Kidney (tissue), 14 donors: Measurements from ENCODE around the gene PLA2R1. TPM values are rescaled to one million over a fixed set of nuclear protein-coding genes. Genes with fewer than 3 reads are reported as not detected.

Experiments
- DNase-seq, 5 donors: peaks; one replicate each; pipeline ENCODE4 v3.0.0-alpha.2; 2013 to 2020
- FAIRE-seq: peaks from 2 replicates; lab custom pipeline; 2012; peaks lifted over from hg19 to GRCh38; lab: Jason Lieb, UNC
- H3K27ac ChIP-seq, 2 donors: one replicate each; pipeline ENCODE4 v1.7.0; 2013; ENCODE audit warnings: low read depth in 2 of 2, low read length in 2 of 2, inconsistent platforms in 1 of 2
- H3K27me3 ChIP-seq: one replicate; pipeline ENCODE4 v1.7.1; 2013; ENCODE audit warnings: low read length, inconsistent platforms; ENCODE audit not compliant: control insufficient read depth, insufficient read depth
- H3K36me3 ChIP-seq, 3 donors: one replicate each; pipeline versions ENCODE4 v1.7.0 to v1.7.1; 2013; ENCODE audit warnings: low read length in 3 of 3, control low read depth in 1 of 3, inconsistent platforms in 1 of 3; ENCODE audit not compliant: insufficient read depth in 3 of 3, control insufficient read depth in 2 of 3
- H3K4me1 ChIP-seq, 3 donors: one replicate each; pipeline versions ENCODE4 v1.7.0 to v1.7.1; 2013; ENCODE audit warnings: low read length in 3 of 3, inconsistent platforms in 1 of 3, low read depth in 1 of 3; ENCODE audit not compliant: control insufficient read depth in 2 of 3, insufficient read depth in 2 of 3
- H3K4me3 ChIP-seq, 3 donors: one replicate each; pipeline versions ENCODE4 v1.7.0 to v1.8.1; 2013; ENCODE audit warnings: low read length in 3 of 3, control low read depth in 1 of 3, inconsistent platforms in 1 of 3
- H3K9ac ChIP-seq, 3 donors: one replicate each; pipeline versions ENCODE4 v1.7.0 to v1.7.1; 2013; ENCODE audit warnings: low read length in 3 of 3, control low read depth in 1 of 3, inconsistent platforms in 1 of 3
- H3K9me3 ChIP-seq, 3 donors: one replicate each; pipeline versions ENCODE4 v1.7.0 to v1.7.1; 2013; ENCODE audit warnings: low read length in 3 of 3, control low read depth in 1 of 3, inconsistent platforms in 1 of 3; ENCODE audit not compliant: control insufficient read depth in 2 of 3, insufficient read depth in 1 of 3
- CTCF ChIP-seq: IDR thresholded peaks from 3 replicates; pipeline ENCODE4 v1.5.1; 2012; ENCODE audit warnings: mild to moderate bottlenecking, moderate library complexity, borderline replicate concordance; ENCODE audit not compliant: insufficient read depth; ENCODE audit errors: extremely low read depth
- intact Hi-C: fragments of 100-400 bp; cut with DNase I; formaldehyde crosslinking; loops from one replicate; pipeline ENCODE4 v1.11.1; 2022
- polyA plus RNA-seq: library from polyadenylated mRNA; stranded (reverse); fragments of 350-450 nt; fragmentation: Illumina TruSeq; extraction: RNeasy Lipid Tissue Mini Kit (QIAGEN cat#74804); gene quantifications from one replicate; pipeline ENCODE4 v1.2.3, GENCODE V29; 2014; ENCODE audit warnings: low read depth, low replicate concordance; ENCODE audit not compliant: insufficient read depth
- total RNA-seq: library from RNA; stranded (reverse); fragmentation: NEBNext Ultra II Directional; extraction: Animal tissue kit (Norgen Biotek cat#: 25700); gene quantifications from one replicate; pipeline ENCODE4 v1.2.1, GENCODE V29; 2021
- donor health status: control.
- donor health status: control.
- donor health status: control.
- donor health status: control.
- donor health status: control.
- donor health status: DM: yes; HTN: yes; CAD: no.
- donor health status: Normal renal cell carcinoma (clear cell type).

PLA2R1 gene
- total and polyA plus RNA-seq, 2 donors from 2014 or later = 6.6 to 71.9 TPM

DNA sequence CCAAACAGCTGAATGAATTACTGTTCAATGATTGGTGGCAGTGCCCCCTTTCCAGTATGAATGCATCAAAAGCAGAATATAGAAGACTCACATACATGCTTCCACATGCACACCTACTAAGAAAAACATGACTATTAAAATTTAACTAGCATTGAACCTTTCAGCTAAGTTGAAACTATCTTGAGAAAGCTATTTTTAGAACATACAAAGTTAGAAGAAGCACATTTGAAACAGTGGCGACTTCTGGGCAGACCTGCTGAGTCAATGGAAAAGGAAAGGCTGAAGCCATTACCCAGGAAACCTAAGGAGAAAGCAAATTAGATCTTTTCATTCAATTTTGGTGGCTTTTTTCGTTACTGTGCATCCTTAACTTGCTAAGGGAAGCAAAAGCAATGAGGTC lies 55.9 kb downstream of the PLA2R1 start:
- no peak for FAIRE-seq
- no peak overlapping the region for H3K4me3 ChIP-seq
- no peak for TF ChIP-seq CTCF

DNA sequence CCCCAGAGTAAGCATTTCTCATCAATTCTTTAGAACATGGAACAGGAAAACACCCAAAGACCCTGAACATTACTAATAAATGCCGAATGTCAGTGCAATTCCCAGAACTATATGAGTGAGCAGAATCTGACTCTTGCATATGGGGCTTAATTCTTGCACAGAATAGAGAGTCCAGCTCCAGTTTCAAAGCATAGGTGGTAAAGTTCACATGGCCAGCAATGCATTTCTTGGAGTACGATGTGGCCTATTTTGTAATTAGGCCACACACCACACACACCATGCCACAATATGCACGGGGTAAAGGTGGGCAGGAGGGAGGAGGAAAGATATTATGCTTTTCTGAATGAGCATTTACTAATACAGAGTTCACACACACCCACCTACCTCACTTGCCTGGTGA lies 56.5 kb downstream of the PLA2R1 start:
- peak in 1 of 5 donors; percentile 17 for DNase-seq
- Histone ChIP-seq H3K9me3 (no peaks in the 10 kb centered on the region), H3K36me3 (peaks cover 0 to 2% (median 0%) of the 10 kb centered on the region in 3 donors), H3K4me3 (no peak overlapping the region), H3K9ac (no peak overlapping the region), H3K27ac (no peak overlapping the region), H3K4me1 (peaks cover 0 to 2% (median 0%) of the 10 kb centered on the region in 3 donors), H3K27me3 (no peaks in the 10 kb centered on the region)
- intact Hi-C loops = no loop called here
- TF ChIP-seq CTCF = no peak
- FAIRE-seq = no peak

More for the DNA sequence above, 55.9 kb downstream of the PLA2R1 start:
- DNase-seq = peak in 2 of 5 donors; percentile 18 to 52
- intact Hi-C loops = no loop called here
- no peak overlapping the region for H3K9ac ChIP-seq
- H3K27ac ChIP-seq = no peak overlapping the region
- H3K27me3 ChIP-seq = no peaks in the 10 kb centered on the region
- no peaks in the 10 kb centered on the region for H3K9me3 ChIP-seq
- H3K4me1 ChIP-seq = peaks cover 0 to 2% (median 0%) of the 10 kb centered on the region in 3 donors
- peaks cover 0 to 2% (median 0%) of the 10 kb centered on the region in 3 donors for H3K36me3 ChIP-seq

GRCh38 chr2:160005476-160005875 lies 56.9 kb downstream of the PLA2R1 start:
- Histone ChIP-seq H3K9me3 (no peaks in the 10 kb centered on the region), H3K4me3 (no peak overlapping the region), H3K4me1 (peaks cover 0 to 2% (median 0%) of the 10 kb centered on the region in 3 donors), H3K9ac (no peak overlapping the region), H3K36me3 (peaks cover 0 to 2% (median 0%) of the 10 kb centered on the region in 3 donors), H3K27ac (no peak overlapping the region), H3K27me3 (no peaks in the 10 kb centered on the region)
- FAIRE-seq (no peak), DNase-seq (peak in 2 of 5 donors; percentile 29 to 37)
- no peak for TF ChIP-seq CTCF
- intact Hi-C loops = no loop called here

- no peaks in the 10 kb centered on the region for H3K27me3 ChIP-seq
- H3K4me1 ChIP-seq = peaks cover 0 to 5% (median 0%) of the 10 kb centered on the region in 3 donors
- no peaks in the 10 kb centered on the region for H3K9me3 ChIP-seq
- no peak overlapping the region for H3K4me3 ChIP-seq
- FAIRE-seq (no peak), DNase-seq (no peak)
- no peak overlapping the region for H3K9ac ChIP-seq
- TF ChIP-seq CTCF = no peak
- H3K27ac ChIP-seq = no peak overlapping the region
- intact Hi-C loops = no loop called here
- H3K36me3 ChIP-seq = no peaks in the 10 kb centered on the region
Measured at GRCh38 chr2:159998961-159999360, 63.5 kb downstream of the PLA2R1 start.
